NCI-H2196 (cell line): ENCODE data around the gene KCP.

Source experiments
- DNase-seq: peaks from one replicate; lab custom pipeline; 2025; ENCODE audit not compliant: unreplicated experiment; lab: John Stamatoyannopoulos, UW

Gene KCP

GRCh38 chr7:128860158-128861073, 50.1 kb downstream of the KCP start:
- peak; percentile 17 for DNase-seq

GRCh38 chr7:128859232-128860157, 51.0 kb downstream of the KCP start:
- peak; percentile 25 for DNase-seq

GRCh38 chr7:128858380-128859231, 51.9 kb downstream of the KCP start:
- DNase-seq: no peak

GRCh38 chr7:128856001-128856718, 54.3 kb downstream of the KCP start:
- DNase-seq: no peak

- no peak for DNase-seq
These were observed 55.0 kb downstream of the KCP start for GRCh38 chr7:128855559-128855958.

- no peak for DNase-seq
These were observed 56.1 kb downstream of the KCP start for GRCh38 chr7:128854396-128854795.

GRCh38 chr7:128853799-128854198, 56.7 kb downstream of the KCP start:
- no peak for DNase-seq

GRCh38 chr7:128852537-128853254, 57.8 kb downstream of the KCP start:
- no peak for DNase-seq

- DNase-seq: no peak
These were observed 60.6 kb downstream of the KCP start for GRCh38 chr7:128849804-128850490.

GRCh38 chr7:128849156-128849515, 61.4 kb downstream of the KCP start:
- no peak for DNase-seq

GRCh38 chr7:128848289-128849155, 62.0 kb downstream of the KCP start:
- no peak for DNase-seq

GRCh38 chr7:128847721-128848211, 62.7 kb downstream of the KCP start:
- no peak for DNase-seq

GRCh38 chr7:128846781-128847444, 63.6 kb downstream of the KCP start:
- no peak for DNase-seq

GRCh38 chr7:128845987-128846386, 64.5 kb downstream of the KCP start:
- no peak for DNase-seq

- no peak for DNase-seq
These were observed 65.0 kb downstream of the KCP start for GRCh38 chr7:128845475-128845874.

GRCh38 chr7:128844777-128845311, 65.7 kb downstream of the KCP start:
- no peak for DNase-seq
